SK-N-SH (cell line): ENCODE data around the gene KCTD19.

ENCODE experiments used
- POLR2AphosphoS5 ChIP-seq: IDR thresholded peaks from 2 replicates; pipeline ENCODE4 v1.6.1; 2012; ENCODE audit warnings: low read depth, low read length
- RAD21 ChIP-seq: IDR thresholded peaks from 2 replicates; pipeline ENCODE4 v1.6.1; 2012; ENCODE audit warnings: mild to moderate bottlenecking, low read length
- TF ChIP-seq, protein P1 (sequence below): fragments of 200-600 bp; sonication (generic); IDR thresholded peaks from 2 replicates; pipeline ENCODE4 v1.6.1; 2017; ENCODE audit warnings: antibody characterized with exemption, mild to moderate bottlenecking, moderate library complexity
- TF ChIP-seq, protein P2 (sequence below): IDR thresholded peaks from 2 replicates; pipeline ENCODE4 v1.4.0; 2012; ENCODE audit warnings: low read depth

DNA sequence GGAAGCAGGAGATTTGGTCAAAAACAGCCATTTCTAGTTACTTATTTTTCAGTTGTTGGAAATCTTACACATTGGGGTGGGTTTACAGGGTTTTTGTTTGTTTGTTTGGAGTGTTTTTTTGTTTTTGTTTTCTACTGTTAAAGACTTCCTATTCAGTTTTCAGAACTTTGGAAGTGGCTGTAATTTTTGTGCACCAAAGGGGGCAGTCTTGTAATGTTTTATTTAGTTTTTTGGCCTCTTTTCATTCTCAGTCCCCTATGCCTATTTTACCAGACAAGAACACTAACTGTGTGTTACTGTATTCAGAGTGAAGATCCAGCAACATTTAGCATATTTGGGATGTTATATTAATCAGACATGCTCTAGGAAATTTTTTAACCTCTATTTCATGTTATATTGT, 46.1 kb upstream of the KCTD19 start:
- TF ChIP-seq, protein P1, sequence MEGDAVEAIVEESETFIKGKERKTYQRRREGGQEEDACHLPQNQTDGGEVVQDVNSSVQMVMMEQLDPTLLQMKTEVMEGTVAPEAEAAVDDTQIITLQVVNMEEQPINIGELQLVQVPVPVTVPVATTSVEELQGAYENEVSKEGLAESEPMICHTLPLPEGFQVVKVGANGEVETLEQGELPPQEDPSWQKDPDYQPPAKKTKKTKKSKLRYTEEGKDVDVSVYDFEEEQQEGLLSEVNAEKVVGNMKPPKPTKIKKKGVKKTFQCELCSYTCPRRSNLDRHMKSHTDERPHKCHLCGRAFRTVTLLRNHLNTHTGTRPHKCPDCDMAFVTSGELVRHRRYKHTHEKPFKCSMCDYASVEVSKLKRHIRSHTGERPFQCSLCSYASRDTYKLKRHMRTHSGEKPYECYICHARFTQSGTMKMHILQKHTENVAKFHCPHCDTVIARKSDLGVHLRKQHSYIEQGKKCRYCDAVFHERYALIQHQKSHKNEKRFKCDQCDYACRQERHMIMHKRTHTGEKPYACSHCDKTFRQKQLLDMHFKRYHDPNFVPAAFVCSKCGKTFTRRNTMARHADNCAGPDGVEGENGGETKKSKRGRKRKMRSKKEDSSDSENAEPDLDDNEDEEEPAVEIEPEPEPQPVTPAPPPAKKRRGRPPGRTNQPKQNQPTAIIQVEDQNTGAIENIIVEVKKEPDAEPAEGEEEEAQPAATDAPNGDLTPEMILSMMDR = peak; percentile 72
- TF ChIP-seq, protein P2, sequence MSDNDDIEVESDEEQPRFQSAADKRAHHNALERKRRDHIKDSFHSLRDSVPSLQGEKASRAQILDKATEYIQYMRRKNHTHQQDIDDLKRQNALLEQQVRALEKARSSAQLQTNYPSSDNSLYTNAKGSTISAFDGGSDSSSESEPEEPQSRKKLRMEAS = no peak
- TF ChIP-seq RAD21 (peak; percentile 83), POLR2AphosphoS5 (no peak)
